ENCODE results near the gene USH1G.

DNA sequence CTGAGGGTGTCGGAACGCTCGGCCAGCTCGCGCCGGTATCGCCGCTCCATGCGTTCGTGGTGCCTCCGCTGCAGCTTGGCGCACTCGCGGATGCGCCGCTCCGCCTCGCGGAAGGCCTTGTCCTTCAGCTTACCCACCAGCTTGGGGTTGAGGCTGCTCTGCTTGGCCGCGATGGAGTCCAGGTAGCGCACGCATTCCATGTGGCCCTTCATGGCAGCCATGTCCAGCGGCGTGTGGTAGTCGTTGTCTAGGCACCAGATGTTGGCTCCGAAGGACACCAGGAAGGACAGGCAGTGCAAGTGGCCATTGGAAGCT lies 2.8 kb downstream of the USH1G start:
- TF ChIP-seq, protein P1, sequence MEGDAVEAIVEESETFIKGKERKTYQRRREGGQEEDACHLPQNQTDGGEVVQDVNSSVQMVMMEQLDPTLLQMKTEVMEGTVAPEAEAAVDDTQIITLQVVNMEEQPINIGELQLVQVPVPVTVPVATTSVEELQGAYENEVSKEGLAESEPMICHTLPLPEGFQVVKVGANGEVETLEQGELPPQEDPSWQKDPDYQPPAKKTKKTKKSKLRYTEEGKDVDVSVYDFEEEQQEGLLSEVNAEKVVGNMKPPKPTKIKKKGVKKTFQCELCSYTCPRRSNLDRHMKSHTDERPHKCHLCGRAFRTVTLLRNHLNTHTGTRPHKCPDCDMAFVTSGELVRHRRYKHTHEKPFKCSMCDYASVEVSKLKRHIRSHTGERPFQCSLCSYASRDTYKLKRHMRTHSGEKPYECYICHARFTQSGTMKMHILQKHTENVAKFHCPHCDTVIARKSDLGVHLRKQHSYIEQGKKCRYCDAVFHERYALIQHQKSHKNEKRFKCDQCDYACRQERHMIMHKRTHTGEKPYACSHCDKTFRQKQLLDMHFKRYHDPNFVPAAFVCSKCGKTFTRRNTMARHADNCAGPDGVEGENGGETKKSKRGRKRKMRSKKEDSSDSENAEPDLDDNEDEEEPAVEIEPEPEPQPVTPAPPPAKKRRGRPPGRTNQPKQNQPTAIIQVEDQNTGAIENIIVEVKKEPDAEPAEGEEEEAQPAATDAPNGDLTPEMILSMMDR (IDR thresholded peaks at IDR 0.05; ENCODE audit: insufficient read depth, low read depth, low read length) = no peak
- no peak for TF ChIP-seq EZH2 (IDR thresholded peaks at IDR 0.05; ENCODE audit: insufficient read depth, low read length)

Data from astrocyte (in vitro differentiated cells and primary cell).